Epithelial cell of proximal tubule (primary cell): ENCODE measurements around the gene PHC3. TPM values are rescaled to one million over a fixed set of nuclear protein-coding genes. Genes with fewer than 3 reads are reported as not detected.

Source experiments
- DNase-seq: peaks from one replicate; pipeline ENCODE4 v3.0.0-alpha.2; 2011; ENCODE audit warnings: low read depth
- H3K4me3 ChIP-seq: 2 replicates; pipeline ENCODE4 v1.5.1; 2011; ENCODE audit warnings: low read depth, mild to moderate bottlenecking, low read length
- CTCF ChIP-seq: conservative IDR thresholded peaks from 2 replicates; pipeline ENCODE4 v1.5.1; 2012; ENCODE audit warnings: low read depth, mild to moderate bottlenecking, low read length
- total RNA-seq: library from RNA; depleted of rRNA; stranded (reverse); fragments of >200 nt; gene quantifications from 2 replicates; pipeline ENCODE4 v1.2.3, GENCODE V29; 2015

PHC3 gene
- total RNA-seq, 1 donor from 2014 or later: 13.0 TPM

- DNase-seq: no peak
- peak; percentile 61 for TF ChIP-seq CTCF
- H3K4me3 ChIP-seq: no peak overlapping the region
Observed at GRCh38 chr3:170054204-170054603, 127.3 kb downstream of the PHC3 start.

- no peak for TF ChIP-seq CTCF
- no peak overlapping the region for H3K4me3 ChIP-seq
- DNase-seq: no peak
Observed at GRCh38 chr3:170052398-170052797, 129.1 kb downstream of the PHC3 start.

GRCh38 chr3:170050753-170051152, 130.8 kb downstream of the PHC3 start:
- H3K4me3 ChIP-seq: no peak overlapping the region
- TF ChIP-seq CTCF: no peak
- no peak for DNase-seq

GRCh38 chr3:170049146-170050000, 132.2 kb downstream of the PHC3 start:
- peak overlapping the region; percentile 29 for H3K4me3 ChIP-seq
- DNase-seq: peak; percentile 73
- no peak for TF ChIP-seq CTCF

- no peak for DNase-seq
- H3K4me3 ChIP-seq: no peak overlapping the region
- TF ChIP-seq CTCF: no peak
Observed at GRCh38 chr3:170047133-170047404, 134.5 kb downstream of the PHC3 start.

- no peak for TF ChIP-seq CTCF
Observed at GRCh38 chr3:170046269-170047132, 135.0 kb downstream of the PHC3 start.

More at GRCh38 chr3:170046269-170047132, 135.0 kb downstream of the PHC3 start:
- peak overlapping the region; percentile 4 for H3K4me3 ChIP-seq
- DNase-seq: no peak
